Fibroblast of lung (primary cell): ENCODE results near the gene HSF2BP. TPM values are rescaled to one million over a fixed set of nuclear protein-coding genes. Genes with fewer than 3 reads are reported as not detected.

Experiments used
- DNase-seq, 2 donors: peaks; one replicate each; pipeline versions ENCODE4 v3.0.0 to v3.0.0-alpha.2; 2010; ENCODE audit warnings: low read depth in 2 of 2
- H2AFZ ChIP-seq: 2 replicates; pipeline ENCODE4 v1.5.1; 2012; ENCODE audit warnings: low read length, control low read depth, inconsistent platforms
- H3K27ac ChIP-seq: 2 replicates; pipeline ENCODE4 v1.5.1; 2011; ENCODE audit warnings: low read length, control low read depth; ENCODE audit not compliant: insufficient read depth
- H3K27me3 ChIP-seq: 2 replicates; pipeline ENCODE4 v1.5.1; 2011; ENCODE audit warnings: mild to moderate bottlenecking, low read length; ENCODE audit not compliant: control insufficient read depth, insufficient read depth
- H3K36me3 ChIP-seq: 2 replicates; pipeline ENCODE4 v1.5.1; 2011; ENCODE audit warnings: low read length; ENCODE audit not compliant: control insufficient read depth, insufficient read depth
- H3K4me1 ChIP-seq: 2 replicates; pipeline ENCODE4 v1.5.1; 2011; ENCODE audit warnings: low read length; ENCODE audit not compliant: control insufficient read depth, insufficient read depth; ENCODE audit errors: extremely low read depth
- H3K4me2 ChIP-seq: 2 replicates; pipeline ENCODE4 v1.5.1; 2011; ENCODE audit warnings: low read length, control low read depth; ENCODE audit not compliant: insufficient read depth; ENCODE audit errors: extremely low read depth
- H3K4me3 ChIP-seq, 4 experiments: fragments of 200-600 bp in 1 of 4; sonication (generic) in 1 of 4; replicated peaks in 1 of 4; 2 replicates each; pipeline ENCODE4 v1.5.1; 2011 to 2016; ENCODE audit warnings: low read length in 4 of 4, low read depth in 3 of 4, mild to moderate bottlenecking in 3 of 4, control low read depth in 2 of 4, inconsistent platforms in 1 of 4, mixed read lengths in 1 of 4; ENCODE audit not compliant: insufficient read depth in 1 of 4; ENCODE audit errors: control extremely low read depth in 1 of 4
- H3K79me2 ChIP-seq: 2 replicates; pipeline ENCODE4 v1.5.1; 2012; ENCODE audit warnings: mild to moderate bottlenecking, low read length, inconsistent platforms; ENCODE audit not compliant: control insufficient read depth, insufficient read depth
- H3K9ac ChIP-seq: 2 replicates; pipeline ENCODE4 v1.5.1; 2011; ENCODE audit warnings: mild to moderate bottlenecking, low read length, control low read depth; ENCODE audit not compliant: insufficient read depth
- H3K9me3 ChIP-seq: 2 replicates; pipeline ENCODE4 v1.5.1; 2012; ENCODE audit warnings: low read depth, low read length; ENCODE audit not compliant: control insufficient read depth, insufficient read depth
- H4K20me1 ChIP-seq: 2 replicates; pipeline ENCODE4 v1.5.1; 2011; ENCODE audit warnings: low read length; ENCODE audit not compliant: control insufficient read depth, insufficient read depth; ENCODE audit errors: extremely low read depth
- EZH2 ChIP-seq: IDR thresholded peaks from 2 replicates; pipeline ENCODE4 v1.5.1; 2012; ENCODE audit warnings: low read length, control low read depth, mild to moderate bottlenecking; ENCODE audit errors: missing control alignments
- polyA plus RNA-seq, 2 donors: library from polyadenylated mRNA; depleted of rRNA in 1 of 2; stranded (reverse) in 1 of 2; unstranded in 1 of 2; fragments of >200 nt; gene quantifications; 2 replicates each; pipeline ENCODE4 v1.2.1, GENCODE V29; 2011 to 2012; ENCODE audit warnings: missing spikeins in 1 of 2
- total RNA-seq: library from RNA; depleted of rRNA; stranded (reverse); fragments of >200 nt; gene quantifications from 2 replicates; pipeline ENCODE4 v1.2.1, GENCODE V29; 2014
- TF ChIP-seq, protein P1 (sequence below), 2 donors: IDR thresholded peaks in 1 of 2; conservative IDR thresholded peaks in 1 of 2; 1 replicate in 1 of 2; 2 replicates in 1 of 2; pipeline ENCODE4 v1.5.1; 2011 to 2012; ENCODE audit warnings: low read length in 2 of 2, control low read depth in 1 of 2, inconsistent platforms in 1 of 2, low read depth in 1 of 2, mild to moderate bottlenecking in 1 of 2

HSF2BP gene
- total and polyA plus RNA-seq, 2 donors (not counting 1 experiment from before 2014, with no cell fraction given), result 0.70 to 1.2 TPM

DNA sequence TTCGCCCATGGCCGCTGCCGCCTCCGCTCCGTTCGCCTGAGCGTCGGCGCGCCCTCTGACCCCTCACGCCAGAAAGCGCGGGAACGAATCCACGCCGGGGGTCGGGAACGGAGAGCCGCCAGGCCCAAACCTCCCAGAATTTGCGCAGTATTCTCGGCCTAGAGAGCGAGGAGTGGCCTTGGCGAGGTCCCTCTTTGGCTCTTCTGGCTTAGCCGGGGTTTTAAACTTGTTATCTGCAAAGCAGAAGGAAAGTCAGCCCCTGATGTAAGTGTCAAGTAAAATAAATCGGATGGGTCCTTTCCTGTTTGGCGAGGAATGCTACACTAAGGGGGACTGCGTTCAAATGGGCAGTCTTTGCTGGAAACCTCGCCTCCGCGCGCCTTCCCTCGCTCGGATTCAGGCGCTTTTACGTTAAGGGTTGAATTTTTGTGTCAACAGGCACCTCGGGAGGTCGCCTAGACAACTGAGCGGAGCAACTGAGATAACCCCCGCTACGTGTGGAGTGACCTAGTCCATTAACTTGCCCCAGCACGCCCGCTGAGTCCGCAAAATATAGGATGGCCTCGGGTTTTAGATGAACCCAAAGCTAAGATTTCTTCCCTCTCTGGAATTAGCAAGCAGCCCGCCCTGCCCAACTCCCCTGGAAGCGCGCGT, 1.1 kb downstream of the HSF2BP start:
- Histone ChIP-seq H3K79me2 (peaks cover 23% of the 10 kb centered on the region), H3K4me3 (no peak overlapping the region), H3K4me2 (no peak overlapping the region), H3K36me3 (no peaks in the 10 kb centered on the region), H3K4me1 (peaks cover 6% of the 10 kb centered on the region), H3K27ac (no peak overlapping the region), H4K20me1 (no peaks in the 10 kb centered on the region), H3K27me3 (no peaks in the 10 kb centered on the region), H2AFZ (no peak overlapping the region), H3K9ac (no peak overlapping the region), H3K9me3 (no peaks in the 10 kb centered on the region)
- no peak for DNase-seq
- TF ChIP-seq EZH2, result no peak
- TF ChIP-seq, protein P1, sequence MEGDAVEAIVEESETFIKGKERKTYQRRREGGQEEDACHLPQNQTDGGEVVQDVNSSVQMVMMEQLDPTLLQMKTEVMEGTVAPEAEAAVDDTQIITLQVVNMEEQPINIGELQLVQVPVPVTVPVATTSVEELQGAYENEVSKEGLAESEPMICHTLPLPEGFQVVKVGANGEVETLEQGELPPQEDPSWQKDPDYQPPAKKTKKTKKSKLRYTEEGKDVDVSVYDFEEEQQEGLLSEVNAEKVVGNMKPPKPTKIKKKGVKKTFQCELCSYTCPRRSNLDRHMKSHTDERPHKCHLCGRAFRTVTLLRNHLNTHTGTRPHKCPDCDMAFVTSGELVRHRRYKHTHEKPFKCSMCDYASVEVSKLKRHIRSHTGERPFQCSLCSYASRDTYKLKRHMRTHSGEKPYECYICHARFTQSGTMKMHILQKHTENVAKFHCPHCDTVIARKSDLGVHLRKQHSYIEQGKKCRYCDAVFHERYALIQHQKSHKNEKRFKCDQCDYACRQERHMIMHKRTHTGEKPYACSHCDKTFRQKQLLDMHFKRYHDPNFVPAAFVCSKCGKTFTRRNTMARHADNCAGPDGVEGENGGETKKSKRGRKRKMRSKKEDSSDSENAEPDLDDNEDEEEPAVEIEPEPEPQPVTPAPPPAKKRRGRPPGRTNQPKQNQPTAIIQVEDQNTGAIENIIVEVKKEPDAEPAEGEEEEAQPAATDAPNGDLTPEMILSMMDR (conservative IDR thresholded peaks at IDR 0.05 in 1 of 2, IDR thresholded peaks at IDR 0.05 in 1 of 2; ENCODE audit: low read depth in 1 of 2, low read length in 2 of 2), result no peak

GRCh38 chr21:43657355-43658087, 1.8 kb downstream of the HSF2BP start:
- H3K4me3 ChIP-seq, result no peak overlapping the region
- H3K36me3 ChIP-seq, result no peaks in the 10 kb centered on the region
- no peak overlapping the region for H3K4me2 ChIP-seq
- TF ChIP-seq, protein P1 (conservative IDR thresholded peaks at IDR 0.05 in 1 of 2, IDR thresholded peaks at IDR 0.05 in 1 of 2; ENCODE audit: low read depth in 1 of 2, low read length in 2 of 2), result no peak
- no peak for TF ChIP-seq EZH2
- peaks cover 6% of the 10 kb centered on the region for H3K4me1 ChIP-seq
- no peaks in the 10 kb centered on the region for H3K27me3 ChIP-seq
- H3K27ac ChIP-seq, result no peak overlapping the region
- H2AFZ ChIP-seq, result no peak overlapping the region
- H3K9ac ChIP-seq, result no peak overlapping the region
- H3K9me3 ChIP-seq, result no peaks in the 10 kb centered on the region
- H3K79me2 ChIP-seq, result peaks cover 21% of the 10 kb centered on the region
- no peaks in the 10 kb centered on the region for H4K20me1 ChIP-seq
- no peak for DNase-seq

- H3K4me3 ChIP-seq, result no peak overlapping the region
- no peaks in the 10 kb centered on the region for H3K9me3 ChIP-seq
- H2AFZ ChIP-seq, result no peak overlapping the region
- H3K9ac ChIP-seq, result no peak overlapping the region
- peak in 1 of 2 donors; percentile 53 for DNase-seq
- no peaks in the 10 kb centered on the region for H3K27me3 ChIP-seq
- H4K20me1 ChIP-seq, result no peaks in the 10 kb centered on the region
- TF ChIP-seq, protein P1 (conservative IDR thresholded peaks at IDR 0.05 in 1 of 2, IDR thresholded peaks at IDR 0.05 in 1 of 2; ENCODE audit: low read depth in 1 of 2, low read length in 2 of 2), result no peak
- no peak for TF ChIP-seq EZH2
- peaks cover 6% of the 10 kb centered on the region for H3K4me1 ChIP-seq
- H3K4me2 ChIP-seq, result no peak overlapping the region
- H3K36me3 ChIP-seq, result no peaks in the 10 kb centered on the region
- H3K27ac ChIP-seq, result no peak overlapping the region
- peaks cover 3% of the 10 kb centered on the region for H3K79me2 ChIP-seq
These were observed 4.3 kb downstream of the HSF2BP start for GRCh38 chr21:43654806-43655489.
